NAMALWA (cell line): ENCODE results near the gene STXBP1.

ENCODE experiments used
- DNase-seq: peaks from one replicate; pipeline ENCODE4 v3.0.0-alpha.2; 2015; ENCODE audit warnings: low spot score

Gene STXBP1

GRCh38 chr9:127714951-127715469 lies 102.9 kb downstream of the STXBP1 start:
- no peak for DNase-seq

GRCh38 chr9:127715470-127716337 lies 103.6 kb downstream of the STXBP1 start, which contains the start of the genes PTRH1 and TTC16:
PTRH1 (minus strand) TSS chr9:127715663; CDS start chr9:127715639, 24 bp downstream.
TTC16 (plus strand) TSS chr9:127716079; CDS start chr9:127716146, 67 bp downstream.
- peak; percentile 96 for DNase-seq

- DNase-seq: no peak
Observed at GRCh38 chr9:127716412-127716811, 104.3 kb downstream of the STXBP1 start.

- DNase-seq: no peak
Observed at GRCh38 chr9:127717766-127718165, 105.7 kb downstream of the STXBP1 start.

- DNase-seq: no peak
Observed at GRCh38 chr9:127720031-127720864, 108.2 kb downstream of the STXBP1 start.

- no peak for DNase-seq
Observed at GRCh38 chr9:127720865-127721227, 108.8 kb downstream of the STXBP1 start.

- no peak for DNase-seq
Observed at GRCh38 chr9:127721391-127721821, 109.3 kb downstream of the STXBP1 start.

GRCh38 chr9:127722055-127722745 lies 110.1 kb downstream of the STXBP1 start:
- no peak for DNase-seq

- DNase-seq: no peak
Observed at GRCh38 chr9:127723013-127723412, 110.9 kb downstream of the STXBP1 start.

- no peak for DNase-seq
Observed at GRCh38 chr9:127723444-127723843, 111.4 kb downstream of the STXBP1 start.

- no peak for DNase-seq
Observed at GRCh38 chr9:127724012-127724411, 111.9 kb downstream of the STXBP1 start.

GRCh38 chr9:127726871-127727270 lies 114.8 kb downstream of the STXBP1 start:
- DNase-seq: no peak

- DNase-seq: no peak
Observed at GRCh38 chr9:127728808-127729207, 116.7 kb downstream of the STXBP1 start.

GRCh38 chr9:127729522-127730256 lies 117.6 kb downstream of the STXBP1 start:
- DNase-seq: no peak

- DNase-seq: no peak
Observed at GRCh38 chr9:127730262-127730661, 118.2 kb downstream of the STXBP1 start.

- no peak for DNase-seq
Observed at GRCh38 chr9:127730799-127731410, 118.8 kb downstream of the STXBP1 start.

- no peak for DNase-seq
Observed at GRCh38 chr9:127731938-127732337, 119.9 kb downstream of the STXBP1 start.

GRCh38 chr9:127732444-127732843 lies 120.4 kb downstream of the STXBP1 start:
- DNase-seq: no peak

GRCh38 chr9:127733614-127734013 lies 121.5 kb downstream of the STXBP1 start:
- DNase-seq: no peak

GRCh38 chr9:127734247-127734746 lies 122.2 kb downstream of the STXBP1 start:
- no peak for DNase-seq
